H1 (cell line): Measurements from ENCODE around the gene IGSF9B. TPM values are rescaled to one million over a fixed set of nuclear protein-coding genes. Genes with fewer than 3 reads are reported as not detected.

Experiments
- CTCF ChIA-PET: fragments of 300-600 bp; sonication (Branson Sonifier 250); formaldehyde crosslinking; loops from one replicate; lab custom pipeline; 2021; ENCODE audit not compliant: partially characterized antibody; lab: Charles Lee
- POLR2A ChIA-PET: fragments of 300-600 bp; sonication (Branson Sonifier 250); formaldehyde crosslinking; loops from one replicate; lab custom pipeline; 2021; ENCODE audit warnings: inconsistent platforms; ENCODE audit not compliant: partially characterized antibody; lab: Charles Lee
- DNase-seq, 2 experiments: peaks; one replicate each; pipeline versions ENCODE4 v3.0.0 to v3.0.0-alpha.2; 2010 to 2022; ENCODE audit warnings: low spot score in 2 of 2, low read depth in 1 of 2, mixed read lengths in 1 of 2
- FAIRE-seq: peaks from 2 replicates; lab custom pipeline; 2011; peaks lifted over from hg19 to GRCh38; lab: Jason Lieb, UNC
- H2AFZ ChIP-seq: 2 replicates; pipeline ENCODE4 v1.8.1; 2012; ENCODE audit warnings: low read length, inconsistent platforms
- H2AK5ac ChIP-seq: 2 replicates; pipeline ENCODE4 v1.6.1; 2013; ENCODE audit warnings: low read depth, low read length
- H2BK120ac ChIP-seq: replicated peaks from 2 replicates; pipeline ENCODE3; 2013; ENCODE audit warnings: low read depth, low read length, inconsistent platforms
- H2BK12ac ChIP-seq: 2 replicates; pipeline ENCODE4 v1.6.1; 2013; ENCODE audit warnings: low read depth, low read length
- H2BK15ac ChIP-seq: 2 replicates; pipeline ENCODE4 v1.6.1; 2013; ENCODE audit warnings: low read length
- H2BK20ac ChIP-seq: 2 replicates; pipeline ENCODE4 v1.6.1; 2013; ENCODE audit warnings: low read length
- H2BK5ac ChIP-seq: 2 replicates; pipeline ENCODE4 v1.6.1; 2013; ENCODE audit warnings: low read depth, low read length
- H3K14ac ChIP-seq: 2 replicates; pipeline ENCODE4 v1.6.1; 2013; ENCODE audit warnings: inconsistent platforms; ENCODE audit not compliant: insufficient read length
- H3K18ac ChIP-seq: 2 replicates; pipeline ENCODE4 v1.6.1; 2013; ENCODE audit warnings: low read length; ENCODE audit errors: extremely low read depth
- H3K23ac ChIP-seq: 2 replicates; pipeline ENCODE4 v1.6.1; 2013; ENCODE audit warnings: inconsistent platforms; ENCODE audit not compliant: insufficient read length
- H3K23me2 ChIP-seq: 2 replicates; pipeline ENCODE4 v1.6.1; 2013; ENCODE audit warnings: low read depth, low read length
- H3K27ac ChIP-seq: 2 replicates; pipeline ENCODE4 v1.6.1; 2011; ENCODE audit warnings: low read depth, low read length, inconsistent platforms
- H3K27me3 ChIP-seq, 4 experiments: replicated peaks in 1 of 4; 1 replicate in 1 of 4; 2 replicates in 3 of 4; pipeline versions ENCODE4 v1.6.1 to v1.8.1; 2011 to 2013; ENCODE audit warnings: low read length in 3 of 4, mild to moderate bottlenecking in 3 of 4, inconsistent platforms in 2 of 4, mixed read lengths in 2 of 4, moderate library complexity in 1 of 4; ENCODE audit not compliant: control insufficient read depth in 3 of 4, insufficient read depth in 3 of 4; ENCODE audit errors: extremely low read depth in 1 of 4
- H3K36me3 ChIP-seq, 4 experiments: 2 replicates each; pipeline versions ENCODE4 v1.6.1 to v1.8.1; 2011 to 2013; ENCODE audit warnings: mild to moderate bottlenecking in 4 of 4, low read length in 3 of 4, moderate library complexity in 2 of 4, control low read depth in 1 of 4, inconsistent platforms in 1 of 4; ENCODE audit not compliant: insufficient read depth in 4 of 4, control insufficient read depth in 2 of 4
- H3K4ac ChIP-seq: replicated peaks from 2 replicates; pipeline ENCODE3; 2013; ENCODE audit warnings: low read length, low read depth, mixed read lengths, inconsistent platforms; ENCODE audit not compliant: insufficient read length
- H3K4me1 ChIP-seq, 4 experiments: replicated peaks in 1 of 4; 1 replicate in 1 of 4; 2 replicates in 3 of 4; pipeline versions ENCODE4 v1.6.1 to v1.8.1; 2011 to 2013; ENCODE audit warnings: low read length in 3 of 4, inconsistent platforms in 2 of 4, mixed read lengths in 1 of 4; ENCODE audit not compliant: insufficient read depth in 4 of 4, control insufficient read depth in 3 of 4
- H3K4me2 ChIP-seq, 2 experiments: 2 replicates each; pipeline versions ENCODE4 v1.6.1 to v1.8.1; 2011 to 2013; ENCODE audit warnings: low read depth in 2 of 2, low read length in 2 of 2, control low read depth in 1 of 2, inconsistent platforms in 1 of 2, mild to moderate bottlenecking in 1 of 2; ENCODE audit not compliant: insufficient read depth in 1 of 2
- H3K4me3 ChIP-seq, 4 experiments: fragments of 200-600, 300-600 bp in 1 of 4; sonication (generic), shearing (Covaris generic), sonication (Bioruptor Twin) in 1 of 4; 2 replicates each; pipeline versions ENCODE4 v1.5.1 to v1.8.1; 2011 to 2016; ENCODE audit warnings: low read length in 4 of 4, low read depth in 3 of 4, control low read depth in 2 of 4, inconsistent platforms in 2 of 4, mild to moderate bottlenecking in 2 of 4, mixed read lengths in 1 of 4, moderate library complexity in 1 of 4; ENCODE audit not compliant: insufficient read depth in 2 of 4; ENCODE audit errors: extremely low read depth in 1 of 4
- H3K56ac ChIP-seq: replicated peaks from 2 replicates; pipeline ENCODE3; 2013; ENCODE audit warnings: low read depth, mild to moderate bottlenecking, mixed read lengths, low read length, inconsistent platforms; ENCODE audit not compliant: insufficient read length
- H3K79me1 ChIP-seq: 2 replicates; pipeline ENCODE4 v1.6.1; 2013; ENCODE audit warnings: low read depth, low read length, control low read depth
- H3K79me2 ChIP-seq, 2 experiments: 2 replicates each; pipeline versions ENCODE4 v1.6.1 to v1.8.1; 2012 to 2013; ENCODE audit warnings: low read length in 2 of 2, mild to moderate bottlenecking in 2 of 2, inconsistent platforms in 1 of 2; ENCODE audit not compliant: insufficient read depth in 2 of 2, control insufficient read depth in 1 of 2
- H3K9ac ChIP-seq, 4 experiments: replicated peaks in 1 of 4; 1 replicate in 1 of 4; 2 replicates in 3 of 4; pipeline versions ENCODE4 v1.6.1 to v1.8.1; 2011 to 2013; ENCODE audit warnings: low read depth in 3 of 4, low read length in 3 of 4, control low read depth in 2 of 4, mild to moderate bottlenecking in 2 of 4, moderate library complexity in 2 of 4, inconsistent platforms in 1 of 4; ENCODE audit errors: extremely low read depth in 1 of 4
- H3K9me3 ChIP-seq, 2 experiments: 2 replicates each; pipeline versions ENCODE4 v1.6.1 to v1.8.1; 2012 to 2013; ENCODE audit warnings: mild to moderate bottlenecking in 2 of 2, moderate library complexity in 2 of 2, control low read depth in 1 of 2, inconsistent platforms in 1 of 2, low read depth in 1 of 2, low read length in 1 of 2, mixed read lengths in 1 of 2; ENCODE audit not compliant: insufficient read depth in 2 of 2
- H4K20me1 ChIP-seq, 2 experiments: replicated peaks in 1 of 2; 2 replicates each; pipeline versions ENCODE3 to v1.8.1; 2011 to 2013; ENCODE audit warnings: inconsistent platforms in 2 of 2, low read length in 2 of 2, mild to moderate bottlenecking in 1 of 2; ENCODE audit not compliant: insufficient read depth in 2 of 2, control insufficient read depth in 1 of 2
- H4K5ac ChIP-seq: 2 replicates; pipeline ENCODE4 v1.6.1; 2013; ENCODE audit warnings: low read length, low read depth, mixed read lengths, inconsistent platforms; ENCODE audit not compliant: insufficient read length
- H4K8ac ChIP-seq: 2 replicates; pipeline ENCODE4 v1.8.0; 2013; ENCODE audit warnings: mild to moderate bottlenecking, moderate library complexity, low read length, inconsistent platforms; ENCODE audit not compliant: insufficient read depth; ENCODE audit errors: extremely low read depth
- H4K91ac ChIP-seq: replicated peaks from 2 replicates; pipeline ENCODE3; 2013; ENCODE audit warnings: low read length, mixed read lengths, inconsistent platforms; ENCODE audit not compliant: insufficient read length
- GTF2F1 ChIP-seq: IDR thresholded peaks from 2 replicates; pipeline ENCODE4 v1.6.1; 2012; ENCODE audit warnings: low read depth, low read length, improper control_type of control experiment, borderline replicate concordance
- POLR2A ChIP-seq, 2 experiments: IDR thresholded peaks; 1 replicate in 1 of 2; 2 replicates in 1 of 2; pipeline ENCODE4 v1.6.1; 2011; ENCODE audit warnings: low read depth in 2 of 2, low read length in 2 of 2, mild to moderate bottlenecking in 2 of 2; ENCODE audit errors: control extremely low read depth in 1 of 2
- WGBS, 2 experiments: shearing (Covaris generic) in 1 of 2; methylation state at CpG; one replicate each; pipeline versions ENCODE4 v1.1.6 to v1.1.7; 2013 to 2015; ENCODE audit warnings: low lambda C conversion rate in 2 of 2, mixed read lengths in 2 of 2, inconsistent platforms in 1 of 2, low coverage in 1 of 2, missing lambda C conversion rate in 1 of 2; ENCODE audit not compliant: insufficient replicate concordance in 2 of 2, insufficient coverage in 1 of 2, insufficient read length in 1 of 2; ENCODE audit errors: extremely low coverage in 1 of 2, missing lambda C conversion rate in 1 of 2; 5-methylcytosine and 5-hydroxymethylcytosine counted together
- polyA plus RNA-seq, 7 experiments: library from polyadenylated mRNA; depleted of rRNA in 3 of 7; stranded (reverse) in 5 of 7; unstranded in 2 of 7; fragments of >200 nt in 5 of 7; fragments of 200-250 nt in 2 of 7; gene quantifications; 1 replicate in 5 of 7; 2 replicates in 1 of 7; 4 replicates in 1 of 7; pipeline versions ENCODE4 v1.2.1 to v1.2.3, GENCODE V29; 2011 to 2013; ENCODE audit warnings: missing spikeins in 2 of 7, mixed read lengths in 2 of 7
- total RNA-seq: library from RNA; stranded (reverse); fragmentation: NEBNext Ultra II Directional; extraction: Animal tissue kit (Norgen Biotek cat#: 25700); gene quantifications from 2 replicates; pipeline ENCODE4 v1.2.1, GENCODE V29; 2021

Gene IGSF9B
- total and polyA plus RNA-seq, 2 of the 8 experiments (the other 6 are each of a cell fraction or from before 2014, with no cell fraction given): 16.5 to 49.2 TPM

DNA sequence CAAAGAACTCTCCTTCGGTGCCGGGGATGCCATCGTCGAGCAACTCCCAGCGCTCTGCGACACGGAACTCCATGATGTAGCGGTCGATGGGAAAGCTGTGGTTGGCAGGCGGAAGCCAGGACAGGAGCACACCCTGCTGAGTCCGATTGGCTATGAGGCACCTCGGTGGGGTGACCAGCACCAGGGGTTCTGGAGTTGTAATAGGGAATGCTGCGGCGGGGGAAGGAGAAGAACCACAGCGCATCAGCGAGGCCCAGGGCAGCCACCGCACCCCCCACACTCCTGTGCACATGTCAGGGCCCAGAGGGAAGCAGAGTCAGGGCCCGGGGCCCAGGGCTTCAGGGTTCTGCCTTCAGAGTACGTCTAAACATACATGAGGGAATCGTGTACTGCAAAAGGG, 31.0 kb downstream of the IGSF9B start:
- Histone ChIP-seq H3K18ac (no peak overlapping the region), H2BK15ac (no peak overlapping the region), H2BK12ac (no peak overlapping the region), H3K4me1 (peaks cover 0 to 2% (median 0%) of the 10 kb centered on the region in 4 experiments; a peak in 4 of 7 replicates), H4K20me1 (peaks cover 2 to 9% of the 10 kb centered on the region in 2 experiments), H2BK20ac (no peak overlapping the region), H3K27me3 (no peaks in the 10 kb centered on the region), H4K91ac (no peak overlapping the region), H3K4me3 (no peak overlapping the region), H2AK5ac (no peak overlapping the region), H3K36me3 (peaks cover 9 to 32% (median 25%) of the 10 kb centered on the region in 4 experiments; a peak in 7 of 8 replicates), H3K4ac (no peak overlapping the region), H3K14ac (no peak overlapping the region), H2BK120ac (no peak overlapping the region), H4K8ac (no peak overlapping the region), H3K9me3 (no peaks in the 10 kb centered on the region), H2BK5ac (no peak overlapping the region), H2AFZ (no peak overlapping the region), H3K23ac (no peak overlapping the region), H3K56ac (no peak overlapping the region), H3K27ac (no peak overlapping the region), H4K5ac (no peak overlapping the region), H3K79me1 (0 out of 2 replicates have a peak, but pooled peaks cover 2% of the 10 kb centered on the region), H3K79me2 (no peaks in the 10 kb centered on the region), H3K4me2 (no peak overlapping the region), H3K9ac (no peak overlapping the region), H3K23me2 (no peaks in the 10 kb centered on the region)
- TF ChIP-seq GTF2F1 (no peak), POLR2A (IDR thresholded peaks at IDR 0.05; ENCODE audit: control extremely low read depth in 1 of 2, low read depth in 2 of 2, low read length in 2 of 2) (no peak)
- no peak for FAIRE-seq
- WGBS, 2 experiments: 91% methylated on average over 20 of the region's 20 CpGs; no CpG with 5 or more reads in 1 of the 2 experiments
- ChIA-PET CTCF (interaction anchor here (1.3 to 4.4 kb wide), 4 partner anchors 21 to 120 kb away, joined by 4 to 52 read pairs (median 12); no protein-coding TSS in a partner anchor), POLR2A (no interaction called here)
- no peak for DNase-seq
